OCI-LY1 (cell line): ENCODE results near the gene GLT6D1.

Experiments used
- H2AFZ ChIP-seq: fragments of 200-600 bp; sonication (generic), shearing (Covaris generic); 2 replicates; pipeline ENCODE4 v1.6.0; 2014; ENCODE audit warnings: antibody characterized with exemption, mild to moderate bottlenecking, low read length
- H3F3A ChIP-seq: fragments of 200-600 bp; sonication (generic), shearing (Covaris generic); 2 replicates; pipeline ENCODE4 v1.6.0; 2014; ENCODE audit warnings: mild to moderate bottlenecking, antibody characterized with exemption, low read length, moderate library complexity; ENCODE audit not compliant: insufficient read depth
- H3K27ac ChIP-seq: fragments of 200-600 bp; sonication (generic); 2 replicates; pipeline ENCODE4 v1.5.1; 2014; ENCODE audit warnings: low read length, mixed run types, mild to moderate bottlenecking, low read depth; ENCODE audit not compliant: poor library complexity, severe bottlenecking
- H3K27me3 ChIP-seq: fragments of 200-600 bp; sonication (generic); 2 replicates; pipeline ENCODE4 v1.6.0; 2014; ENCODE audit warnings: antibody characterized with exemption, mild to moderate bottlenecking, low read length, moderate library complexity; ENCODE audit not compliant: insufficient read depth
- H3K36me3 ChIP-seq: fragments of 200-600 bp; sonication (generic); 2 replicates; pipeline ENCODE4 v1.6.1; 2014; ENCODE audit warnings: mild to moderate bottlenecking, antibody characterized with exemption, low read length, moderate library complexity, mixed read lengths; ENCODE audit not compliant: insufficient read depth
- H3K4me1 ChIP-seq: fragments of 200-600 bp; sonication (generic); 2 replicates; pipeline ENCODE4 v1.5.1; 2014; ENCODE audit warnings: mild to moderate bottlenecking, low read length, moderate library complexity; ENCODE audit not compliant: insufficient read depth, severe bottlenecking
- H3K4me2 ChIP-seq: fragments of 200-600 bp; sonication (generic), shearing (Covaris generic); 2 replicates; pipeline ENCODE4 v1.6.1; 2014; ENCODE audit warnings: low read length
- H3K4me3 ChIP-seq: fragments of 200-600 bp; sonication (generic); 2 replicates; pipeline ENCODE4 v1.5.1; 2014; ENCODE audit warnings: low read length, low read depth, mild to moderate bottlenecking, mixed read lengths; ENCODE audit not compliant: poor library complexity, severe bottlenecking
- H3K79me2 ChIP-seq: fragments of 200-600 bp; shearing (Covaris generic); 2 replicates; pipeline ENCODE4 v1.6.1; 2016; ENCODE audit warnings: mixed run types, low read length, mixed read lengths; ENCODE audit not compliant: insufficient read depth
- H3K9ac ChIP-seq: fragments of 200-600 bp; sonication (generic), shearing (Covaris generic); 2 replicates; pipeline ENCODE4 v1.6.1; 2014; ENCODE audit warnings: mild to moderate bottlenecking, low read length, mixed read lengths
- H3K9me2 ChIP-seq: fragments of 200-600 bp; sonication (generic), shearing (Covaris generic); 2 replicates; pipeline ENCODE4 v1.6.1; 2014; ENCODE audit warnings: low read depth, mild to moderate bottlenecking, low read length, mixed read lengths
- H3K9me3 ChIP-seq: fragments of 200-600 bp; shearing (Covaris generic); 2 replicates; pipeline ENCODE4 v1.6.1; 2014; ENCODE audit warnings: low read length, mixed read lengths
- H4K20me1 ChIP-seq: fragments of 200-600 bp; sonication (generic), shearing (Covaris generic); 2 replicates; pipeline ENCODE4 v1.6.0; 2016; ENCODE audit warnings: mild to moderate bottlenecking, low read length; ENCODE audit not compliant: insufficient read depth
- EZH2 ChIP-seq: fragments of 200-600 bp; sonication (generic), shearing (Covaris generic); IDR thresholded peaks from 2 replicates; pipeline ENCODE4 v1.8.0; 2017; ENCODE audit warnings: borderline replicate concordance, mixed run types, mild to moderate bottlenecking, antibody characterized with exemption, low read length, moderate library complexity, mixed read lengths
- TF ChIP-seq, protein P1 (sequence below): fragments of 200-600 bp; sonication (generic), shearing (Covaris generic); IDR thresholded peaks from 2 replicates; pipeline ENCODE4 v1.5.1; 2017; ENCODE audit warnings: mild to moderate bottlenecking, antibody characterized with exemption, low read length, moderate library complexity, mixed read lengths

GLT6D1 gene

GRCh38 chr9:135684691-135685090 is 45.4 kb upstream of the GLT6D1 start:
- Histone ChIP-seq H3K4me2 (no peak overlapping the region), H3K9ac (no peak overlapping the region), H4K20me1 (no peaks in the 10 kb centered on the region), H3K36me3 (no peaks in the 10 kb centered on the region), H3K27ac (no peak overlapping the region), H3K27me3 (0 out of 2 replicates have a peak, but pooled peaks cover 4% of the 10 kb centered on the region), H3K9me2 (no peaks in the 10 kb centered on the region), H3K9me3 (no peaks in the 10 kb centered on the region), H3K4me1 (no peaks in the 10 kb centered on the region), H3K79me2 (no peaks in the 10 kb centered on the region), H3F3A (no peaks in the 10 kb centered on the region), H2AFZ (no peak overlapping the region), H3K4me3 (no peak overlapping the region)
- no peak for TF ChIP-seq EZH2
- TF ChIP-seq, protein P1, sequence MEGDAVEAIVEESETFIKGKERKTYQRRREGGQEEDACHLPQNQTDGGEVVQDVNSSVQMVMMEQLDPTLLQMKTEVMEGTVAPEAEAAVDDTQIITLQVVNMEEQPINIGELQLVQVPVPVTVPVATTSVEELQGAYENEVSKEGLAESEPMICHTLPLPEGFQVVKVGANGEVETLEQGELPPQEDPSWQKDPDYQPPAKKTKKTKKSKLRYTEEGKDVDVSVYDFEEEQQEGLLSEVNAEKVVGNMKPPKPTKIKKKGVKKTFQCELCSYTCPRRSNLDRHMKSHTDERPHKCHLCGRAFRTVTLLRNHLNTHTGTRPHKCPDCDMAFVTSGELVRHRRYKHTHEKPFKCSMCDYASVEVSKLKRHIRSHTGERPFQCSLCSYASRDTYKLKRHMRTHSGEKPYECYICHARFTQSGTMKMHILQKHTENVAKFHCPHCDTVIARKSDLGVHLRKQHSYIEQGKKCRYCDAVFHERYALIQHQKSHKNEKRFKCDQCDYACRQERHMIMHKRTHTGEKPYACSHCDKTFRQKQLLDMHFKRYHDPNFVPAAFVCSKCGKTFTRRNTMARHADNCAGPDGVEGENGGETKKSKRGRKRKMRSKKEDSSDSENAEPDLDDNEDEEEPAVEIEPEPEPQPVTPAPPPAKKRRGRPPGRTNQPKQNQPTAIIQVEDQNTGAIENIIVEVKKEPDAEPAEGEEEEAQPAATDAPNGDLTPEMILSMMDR, result no peak

- Histone ChIP-seq H4K20me1 (no peaks in the 10 kb centered on the region), H3K4me1 (no peaks in the 10 kb centered on the region), H3K79me2 (no peaks in the 10 kb centered on the region), H3K9ac (no peak overlapping the region), H3K9me3 (no peaks in the 10 kb centered on the region), H3K4me3 (no peak overlapping the region), H3K27me3 (0 out of 2 replicates have a peak, but pooled peaks cover 4% of the 10 kb centered on the region), H3K36me3 (no peaks in the 10 kb centered on the region), H3K27ac (no peak overlapping the region), H3K4me2 (no peak overlapping the region), H2AFZ (no peak overlapping the region), H3K9me2 (no peaks in the 10 kb centered on the region), H3F3A (no peaks in the 10 kb centered on the region)
- TF ChIP-seq EZH2, result no peak
- TF ChIP-seq, protein P1, result no peak
These were observed 44.2 kb upstream of the GLT6D1 start for GRCh38 chr9:135683401-135684034.

- no peaks in the 10 kb centered on the region for H3K4me1 ChIP-seq
- no peaks in the 10 kb centered on the region for H3K79me2 ChIP-seq
- H2AFZ ChIP-seq, result no peak overlapping the region
- no peaks in the 10 kb centered on the region for H3K9me2 ChIP-seq
- H3K36me3 ChIP-seq, result no peaks in the 10 kb centered on the region
- no peaks in the 10 kb centered on the region for H3F3A ChIP-seq
- TF ChIP-seq, protein P1, result no peak
- no peak for TF ChIP-seq EZH2
- H3K27ac ChIP-seq, result no peak overlapping the region
- H4K20me1 ChIP-seq, result no peaks in the 10 kb centered on the region
- no peaks in the 10 kb centered on the region for H3K9me3 ChIP-seq
- no peaks in the 10 kb centered on the region for H3K27me3 ChIP-seq
- H3K9ac ChIP-seq, result no peak overlapping the region
- no peak overlapping the region for H3K4me2 ChIP-seq
- no peak overlapping the region for H3K4me3 ChIP-seq
These were observed 41.8 kb upstream of the GLT6D1 start for GRCh38 chr9:135681161-135681560.
